ENCODE data around the gene PEPD.

Gene PEPD

DNA sequence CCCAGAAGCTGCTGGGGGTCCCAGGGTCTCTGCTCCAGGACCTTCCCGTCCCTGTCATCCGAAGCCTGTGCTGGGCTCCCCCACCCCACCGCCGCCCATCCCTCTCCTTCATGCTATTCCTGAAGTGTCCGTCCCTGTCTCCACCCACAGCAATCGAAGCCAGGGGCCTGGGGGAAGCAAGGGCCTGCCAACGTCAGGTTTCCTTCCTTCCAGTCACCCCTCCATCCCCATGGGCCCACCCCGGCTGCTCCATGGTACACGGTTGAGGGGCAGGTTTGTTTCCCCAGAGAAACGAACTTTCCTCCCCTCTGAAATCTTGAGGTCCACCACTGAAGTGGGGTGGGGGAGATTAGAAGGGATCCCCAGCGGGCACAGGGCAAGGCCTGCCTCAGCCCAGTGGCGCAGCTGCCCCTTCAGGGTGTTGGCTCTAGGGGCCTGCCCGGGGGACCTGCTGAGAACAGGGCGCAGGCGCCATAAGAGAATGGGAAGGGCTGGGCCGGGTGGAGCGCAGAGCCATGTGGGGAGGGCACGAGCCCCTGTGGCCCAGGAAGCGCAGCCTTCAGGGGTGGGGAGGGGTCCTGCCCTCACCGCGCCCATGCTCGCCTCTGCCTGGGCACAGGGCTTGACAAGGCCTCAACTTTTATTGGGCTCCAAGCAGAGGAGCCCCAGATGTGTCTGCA is 132.0 kb downstream of the PEPD start:
- no peak overlapping the region for H3K27ac ChIP-seq
- TF ChIP-seq, protein P1, sequence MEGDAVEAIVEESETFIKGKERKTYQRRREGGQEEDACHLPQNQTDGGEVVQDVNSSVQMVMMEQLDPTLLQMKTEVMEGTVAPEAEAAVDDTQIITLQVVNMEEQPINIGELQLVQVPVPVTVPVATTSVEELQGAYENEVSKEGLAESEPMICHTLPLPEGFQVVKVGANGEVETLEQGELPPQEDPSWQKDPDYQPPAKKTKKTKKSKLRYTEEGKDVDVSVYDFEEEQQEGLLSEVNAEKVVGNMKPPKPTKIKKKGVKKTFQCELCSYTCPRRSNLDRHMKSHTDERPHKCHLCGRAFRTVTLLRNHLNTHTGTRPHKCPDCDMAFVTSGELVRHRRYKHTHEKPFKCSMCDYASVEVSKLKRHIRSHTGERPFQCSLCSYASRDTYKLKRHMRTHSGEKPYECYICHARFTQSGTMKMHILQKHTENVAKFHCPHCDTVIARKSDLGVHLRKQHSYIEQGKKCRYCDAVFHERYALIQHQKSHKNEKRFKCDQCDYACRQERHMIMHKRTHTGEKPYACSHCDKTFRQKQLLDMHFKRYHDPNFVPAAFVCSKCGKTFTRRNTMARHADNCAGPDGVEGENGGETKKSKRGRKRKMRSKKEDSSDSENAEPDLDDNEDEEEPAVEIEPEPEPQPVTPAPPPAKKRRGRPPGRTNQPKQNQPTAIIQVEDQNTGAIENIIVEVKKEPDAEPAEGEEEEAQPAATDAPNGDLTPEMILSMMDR (IDR thresholded peaks at IDR 0.05), result no peak
- no peak for TF ChIP-seq ZFX (IDR thresholded peaks at IDR 0.05; ENCODE audit: borderline replicate concordance)

DNA sequence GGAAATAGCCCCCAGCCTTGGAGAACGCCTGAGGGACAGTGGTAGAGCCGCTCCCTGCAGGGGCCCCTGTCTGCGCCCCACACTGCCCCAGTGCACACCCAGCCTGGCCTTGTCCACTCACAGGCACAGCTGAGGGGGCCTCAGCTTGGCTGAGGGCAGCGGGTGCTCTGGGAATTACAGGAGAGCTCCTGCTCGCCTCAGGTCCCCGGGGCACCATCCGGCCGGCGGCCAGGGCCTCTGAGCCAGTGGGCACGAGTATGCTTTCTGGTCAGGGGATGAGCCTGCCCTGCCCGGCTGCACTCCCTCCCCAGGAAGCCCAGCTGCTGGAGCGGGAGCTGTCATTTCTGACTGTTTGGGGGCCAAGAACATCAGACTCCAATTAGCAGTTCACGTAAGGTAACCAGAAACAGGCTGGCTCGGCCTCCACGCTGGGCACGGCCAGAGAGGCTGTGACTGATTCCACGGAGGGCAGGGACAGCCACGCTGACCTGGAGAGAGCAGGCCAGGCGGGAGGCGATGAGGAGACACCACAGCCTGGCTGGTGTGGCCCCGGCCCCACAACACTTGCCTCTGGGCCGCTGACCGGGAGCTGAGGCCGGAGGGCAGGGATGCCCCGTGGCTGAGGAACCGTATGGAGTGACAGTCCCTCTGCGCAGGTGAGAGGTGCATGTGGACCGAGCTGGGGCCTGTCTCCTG is 132.7 kb downstream of the PEPD start:
- H3K27ac ChIP-seq, result no peak overlapping the region

DNA sequence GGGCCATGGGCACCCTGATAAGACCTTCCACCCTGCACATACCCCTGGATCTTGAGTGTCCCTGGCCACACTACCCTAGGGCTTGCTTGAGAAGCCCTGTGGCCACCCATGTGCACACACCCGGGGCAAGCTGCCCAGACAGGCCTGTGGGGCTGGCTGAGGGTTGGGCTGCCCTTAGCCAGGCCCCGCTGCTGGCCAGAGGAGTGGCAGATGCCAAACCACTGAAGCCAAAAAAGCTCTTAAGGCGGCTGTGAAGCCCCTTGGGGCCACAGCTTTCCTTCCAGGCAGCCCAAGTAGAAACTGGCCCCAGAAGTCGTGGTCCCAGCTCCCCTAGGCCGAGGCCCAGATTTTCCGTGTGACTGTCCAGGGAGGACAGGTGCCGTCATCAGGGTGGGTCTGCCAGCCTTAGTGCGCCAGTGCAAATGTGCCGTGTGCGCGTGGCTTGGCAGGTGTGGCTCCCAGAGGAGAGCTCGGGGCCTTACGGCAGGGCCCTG is 133.3 kb downstream of the PEPD start:
- TF ChIP-seq, protein P1 (IDR thresholded peaks at IDR 0.05), result no peak
- no peak for TF ChIP-seq ZFX (IDR thresholded peaks at IDR 0.05; ENCODE audit: borderline replicate concordance)
- H3K27ac ChIP-seq, result no peak overlapping the region

More for the DNA sequence above, 132.7 kb downstream of the PEPD start:
- no peak for TF ChIP-seq ZFX (IDR thresholded peaks at IDR 0.05; ENCODE audit: borderline replicate concordance)
- TF ChIP-seq, protein P1 (IDR thresholded peaks at IDR 0.05), result no peak

DNA sequence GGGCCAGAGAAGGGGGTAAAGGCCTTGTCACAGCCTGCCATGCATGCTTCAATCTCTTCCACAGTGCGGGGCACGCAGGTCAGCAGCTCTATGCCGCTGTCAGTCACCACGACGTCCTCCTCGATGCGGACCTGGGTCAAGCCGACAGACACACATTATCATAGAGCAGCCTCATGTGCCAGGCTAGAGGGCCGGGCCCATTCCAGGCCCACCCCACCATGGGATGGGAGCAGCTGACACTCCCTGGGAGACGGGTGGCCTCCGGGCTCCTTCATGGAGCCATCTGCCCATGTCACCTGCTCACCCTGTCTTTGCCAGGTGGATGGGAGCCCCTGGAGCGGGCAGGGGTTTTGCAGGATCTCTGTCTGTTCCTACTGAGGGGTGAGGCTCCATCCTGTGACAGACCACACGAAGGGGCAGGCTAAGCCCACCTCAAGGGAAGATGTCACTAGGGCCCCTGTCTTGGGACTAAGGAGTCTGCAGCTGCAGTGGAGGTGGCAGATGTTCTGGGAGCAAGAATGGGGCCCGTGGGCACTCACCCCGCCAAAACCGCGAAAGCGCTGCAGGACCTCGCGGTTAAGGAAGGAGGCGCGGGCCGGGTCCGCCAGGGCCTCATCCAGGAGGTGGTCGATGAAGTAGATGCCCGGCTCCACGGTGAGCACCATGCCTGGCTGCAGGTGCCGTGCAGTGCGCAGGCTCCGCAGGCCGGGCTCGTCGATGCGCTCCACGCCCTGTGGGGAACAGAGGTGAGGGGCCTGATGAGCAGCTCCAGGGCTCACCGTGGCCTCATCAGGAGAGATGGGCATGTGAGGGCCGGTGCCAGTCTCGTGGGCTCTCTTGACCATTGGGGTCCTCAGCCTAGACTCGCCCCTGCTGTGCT is 134.0 kb downstream of the PEPD start:
- no peak overlapping the region for H3K27ac ChIP-seq
- TF ChIP-seq, protein P1 (IDR thresholded peaks at IDR 0.05), result no peak
- TF ChIP-seq ZFX (IDR thresholded peaks at IDR 0.05; ENCODE audit: borderline replicate concordance), result no peak

DNA sequence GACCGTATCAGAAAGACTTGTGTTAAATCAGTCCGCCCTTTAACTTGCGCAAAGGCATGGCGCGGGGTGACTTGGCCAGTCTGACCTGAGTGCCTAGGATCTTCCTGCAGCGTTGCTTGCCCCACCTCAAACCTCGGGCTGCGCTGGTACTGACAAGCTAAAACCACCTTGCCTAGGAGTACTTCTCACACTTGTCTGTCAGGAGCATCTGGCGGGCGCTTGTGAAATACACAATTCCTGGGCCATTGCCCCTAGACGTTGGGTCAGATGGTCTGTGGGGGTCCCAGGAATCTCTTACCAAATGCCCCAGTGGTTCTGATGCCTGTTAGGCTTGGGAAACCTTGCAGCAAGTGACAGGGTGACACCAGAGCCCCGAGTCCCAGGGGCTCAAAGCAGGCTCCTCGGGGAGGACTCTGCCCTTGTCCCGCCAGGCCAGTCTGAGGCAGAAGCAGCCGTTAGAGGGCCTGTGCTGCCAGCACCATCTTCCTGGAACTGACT is 135.2 kb downstream of the PEPD start:
- no peak overlapping the region for H3K27ac ChIP-seq
- TF ChIP-seq, protein P1 (IDR thresholded peaks at IDR 0.05), result no peak
- no peak for TF ChIP-seq ZFX (IDR thresholded peaks at IDR 0.05; ENCODE audit: borderline replicate concordance)

DNA sequence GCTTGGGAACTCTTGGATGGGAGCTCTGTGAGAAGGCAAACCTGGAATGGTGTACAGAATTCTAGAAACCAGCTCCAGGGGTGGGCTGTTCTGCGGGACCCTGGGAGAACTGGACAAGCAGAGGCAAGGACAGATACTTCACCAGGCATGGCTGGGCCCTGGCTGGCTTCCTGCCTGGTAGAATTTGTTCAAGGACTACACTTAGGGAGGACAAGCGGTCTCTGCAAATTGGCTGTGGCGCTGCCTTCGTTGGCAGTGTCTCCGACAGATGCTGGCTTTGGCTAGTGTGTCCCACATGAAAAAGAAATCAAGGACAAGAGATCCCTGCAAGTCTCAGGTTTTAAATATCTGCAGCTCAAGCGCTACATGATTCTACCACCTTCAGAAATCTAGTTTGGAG is 135.6 kb downstream of the PEPD start:
- TF ChIP-seq, protein P1 (IDR thresholded peaks at IDR 0.05), result no peak
- TF ChIP-seq ZFX (IDR thresholded peaks at IDR 0.05; ENCODE audit: borderline replicate concordance), result no peak
- H3K27ac ChIP-seq, result no peak overlapping the region
